Measurements from ENCODE around the gene RARA.

The RARA gene

DNA sequence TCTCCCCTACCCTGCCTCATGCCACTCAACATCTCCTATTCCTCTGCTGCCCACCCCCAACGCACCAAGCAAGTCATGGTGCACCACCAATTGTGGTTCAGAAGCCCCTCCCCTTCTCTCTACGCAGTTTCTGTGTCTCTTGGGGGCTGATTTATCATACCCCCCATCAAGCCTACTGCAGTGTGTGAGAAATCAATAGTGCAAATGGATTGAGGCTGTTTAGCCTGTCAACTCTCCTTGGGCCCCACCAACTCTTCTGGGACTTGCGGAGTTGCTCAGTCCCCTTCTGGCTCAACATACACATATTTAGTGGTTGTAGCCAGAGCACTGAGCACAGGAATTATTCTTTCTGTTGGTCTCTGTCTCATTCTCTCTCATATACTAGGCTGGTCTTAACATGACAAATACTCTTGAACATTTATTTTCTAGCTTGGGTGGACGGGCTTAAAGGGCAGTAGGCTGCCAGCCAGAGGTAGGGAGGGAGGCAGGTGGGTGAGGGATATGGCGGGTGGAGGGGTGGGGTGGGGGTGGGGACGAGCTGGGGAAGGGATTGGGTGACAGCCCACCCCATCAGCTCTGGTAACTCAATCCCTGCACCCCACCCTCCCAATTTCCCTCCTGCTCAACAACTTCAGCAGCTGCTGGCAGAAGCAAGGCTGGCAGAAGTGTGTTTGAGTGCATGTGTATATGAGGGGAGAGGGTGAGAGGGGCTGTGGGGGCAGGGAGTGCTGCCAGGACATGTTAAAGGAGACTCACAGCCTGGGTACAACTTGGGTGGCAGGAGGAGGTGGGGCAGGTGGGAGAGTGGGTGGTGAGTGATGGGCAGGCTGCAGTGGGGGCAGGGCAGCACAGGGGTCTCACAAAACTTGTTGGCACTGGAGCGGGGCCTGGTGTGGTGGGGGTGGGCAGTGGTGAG is 4.9 kb downstream of the RARA start:
- peak overlapping the region; percentile 91 for H3K27ac ChIP-seq
- no peak for DNase-seq (ENCODE audit: low read depth, low spot score)

DNA sequence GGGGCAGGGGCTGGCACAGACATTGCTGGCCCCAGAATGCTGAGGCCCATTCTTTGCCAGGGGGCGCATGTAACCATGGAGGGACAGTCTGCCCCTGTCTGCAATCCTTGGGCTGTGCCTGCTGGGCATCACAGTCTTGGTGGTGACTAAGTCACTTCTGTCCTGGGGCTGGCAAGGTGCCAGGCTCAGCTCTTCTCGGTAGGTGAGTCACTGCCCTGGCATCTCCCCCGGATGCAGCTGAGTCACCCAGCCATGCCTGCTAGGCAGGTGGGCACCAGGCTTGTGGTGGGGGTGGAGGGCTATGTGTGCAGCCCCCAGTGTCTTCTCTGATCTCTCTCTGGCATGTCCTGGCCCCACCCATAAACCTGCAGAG is 5.6 kb downstream of the RARA start:
- peak overlapping the region; percentile 91 for H3K27ac ChIP-seq

DNA sequence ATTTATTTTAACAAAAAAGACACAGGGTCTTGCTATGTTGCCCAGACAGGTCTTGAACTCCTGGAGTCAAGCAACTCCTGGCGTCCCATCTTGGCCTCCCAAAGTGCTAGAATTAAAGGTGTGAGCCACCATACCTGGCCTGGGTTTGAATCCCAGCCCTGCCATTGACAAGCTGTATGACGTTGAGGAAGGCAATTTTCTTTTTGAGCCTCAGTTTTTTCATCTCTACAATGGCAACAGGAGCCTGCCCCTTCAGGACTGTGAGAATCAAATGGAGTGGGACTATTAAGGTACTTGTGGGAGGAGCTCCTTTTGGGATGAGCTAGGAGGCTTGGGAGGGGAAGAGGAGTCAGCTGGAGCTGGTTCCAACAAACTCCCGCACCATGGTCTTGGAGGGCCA is 6.2 kb downstream of the RARA start:
- DNase-seq (ENCODE audit: low read depth, low spot score): no peak
- peak overlapping the region; percentile 91 for H3K27ac ChIP-seq

More for the DNA sequence above, 5.6 kb downstream of the RARA start:
- DNase-seq (ENCODE audit: low read depth, low spot score): peak; percentile 84

DNA sequence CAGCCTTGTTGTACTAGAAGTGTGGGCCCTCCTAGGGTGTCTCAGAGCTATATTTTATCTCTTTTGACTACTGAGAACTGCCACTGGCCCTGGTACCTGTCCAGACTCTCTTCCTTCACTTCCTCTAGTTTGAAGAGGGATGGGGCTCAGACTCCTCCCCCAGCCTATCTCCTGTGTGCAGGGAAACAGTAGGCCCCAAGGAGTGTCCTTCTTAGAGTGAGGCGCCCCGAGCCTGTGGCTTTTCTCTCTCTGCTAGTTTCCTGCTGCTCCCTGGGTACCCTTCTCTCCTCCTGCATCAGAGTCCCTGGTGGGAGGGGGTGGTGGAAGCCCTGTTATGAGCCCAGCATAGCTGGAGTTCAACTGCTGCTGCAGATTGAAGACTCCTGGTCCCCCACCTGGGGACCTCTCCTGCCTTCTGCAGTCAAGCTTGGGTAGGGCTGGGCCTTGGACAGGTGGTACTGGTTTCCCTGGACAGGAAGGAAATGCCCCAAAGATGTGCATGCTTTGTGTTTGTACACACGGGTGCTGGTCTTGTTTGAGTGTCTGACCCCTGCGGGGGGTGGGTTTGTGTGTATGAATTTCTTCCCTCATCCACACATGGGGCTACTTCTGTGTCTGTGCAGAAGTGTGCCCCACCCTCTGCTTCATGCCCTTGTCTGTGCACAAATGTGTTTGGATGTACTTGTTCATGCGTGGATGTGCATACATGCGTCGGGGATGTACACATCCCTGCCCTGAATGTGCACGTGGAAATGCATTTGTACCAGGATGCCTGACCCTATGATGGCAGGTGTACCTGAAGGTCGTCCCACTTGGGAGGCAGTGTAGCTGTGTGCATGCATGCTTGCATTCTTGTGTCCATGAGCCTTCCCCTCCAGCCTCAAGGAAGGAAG is 6.9 kb downstream of the RARA start:
- H3K27ac ChIP-seq: peak overlapping the region; percentile 91
- no peak for DNase-seq (ENCODE audit: low read depth, low spot score)

DNA sequence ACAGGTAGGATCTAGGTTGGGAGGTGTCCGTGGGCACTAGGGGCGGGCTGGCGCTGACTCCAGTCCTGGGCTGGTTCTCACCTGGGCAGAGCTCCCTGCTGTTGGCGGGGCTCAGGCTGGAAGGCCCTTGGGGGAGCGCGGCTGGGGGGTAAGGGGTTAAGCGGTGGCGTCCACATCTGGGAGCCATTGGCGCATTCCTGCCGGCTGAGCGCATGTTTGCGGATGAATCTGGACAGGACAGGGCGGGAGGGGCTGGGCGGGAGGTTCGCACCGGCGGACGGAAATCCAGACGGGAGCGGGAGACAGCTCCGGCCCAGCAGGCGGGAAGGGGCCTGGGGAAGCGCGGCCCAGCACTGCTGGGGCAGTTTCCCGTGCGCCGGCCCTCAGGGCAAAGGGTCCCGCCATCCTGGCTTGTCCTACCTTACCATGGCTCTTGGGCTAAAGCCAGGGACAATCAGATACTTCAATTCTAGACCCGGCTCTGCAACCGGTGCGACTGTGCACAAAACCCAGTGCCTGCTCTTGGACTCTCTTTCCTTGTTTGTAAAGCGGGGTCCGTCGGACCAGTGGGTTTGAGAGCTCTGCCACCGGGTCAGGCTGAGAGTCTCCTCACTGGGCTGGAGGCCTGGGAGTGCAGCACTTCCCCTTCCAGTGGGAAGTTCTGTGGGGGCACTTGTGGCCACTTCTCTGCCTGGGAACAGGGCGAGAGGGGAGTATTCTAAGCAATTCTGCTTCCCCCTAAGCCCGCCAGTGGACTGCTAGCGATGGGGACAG is 7.8 kb downstream of the RARA start:
- DNase-seq (ENCODE audit: low read depth, low spot score): no peak
- H3K27ac ChIP-seq: peak overlapping the region; percentile 91

DNA sequence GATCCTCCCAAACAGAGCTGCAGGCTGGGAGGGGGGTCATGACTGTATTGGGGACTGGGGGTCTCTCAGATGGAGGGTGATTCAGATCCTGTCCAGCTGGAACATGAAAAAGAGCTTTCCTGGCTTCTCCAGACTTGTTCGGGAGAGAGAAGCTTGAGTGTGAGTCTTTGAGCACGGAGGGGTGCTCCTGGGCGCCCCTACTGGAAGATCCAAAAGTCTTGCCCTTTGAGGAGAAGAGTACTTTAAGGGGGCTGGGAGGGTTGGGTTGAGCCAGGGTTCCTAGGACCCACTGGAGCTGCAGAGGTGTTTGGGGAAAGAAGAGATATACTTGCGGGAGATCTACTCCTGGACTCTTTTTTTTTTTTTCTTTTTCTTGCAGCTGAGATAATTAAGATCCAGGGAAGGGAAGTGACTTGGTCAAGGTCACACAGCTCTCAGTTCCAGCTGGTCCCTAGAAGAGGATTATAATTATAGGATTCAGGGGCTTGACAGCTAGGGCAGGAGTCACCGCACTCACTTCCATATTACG is 8.4 kb downstream of the RARA start:
- no peak for DNase-seq (ENCODE audit: low read depth, low spot score)
- peak overlapping the region; percentile 91 for H3K27ac ChIP-seq

DNA sequence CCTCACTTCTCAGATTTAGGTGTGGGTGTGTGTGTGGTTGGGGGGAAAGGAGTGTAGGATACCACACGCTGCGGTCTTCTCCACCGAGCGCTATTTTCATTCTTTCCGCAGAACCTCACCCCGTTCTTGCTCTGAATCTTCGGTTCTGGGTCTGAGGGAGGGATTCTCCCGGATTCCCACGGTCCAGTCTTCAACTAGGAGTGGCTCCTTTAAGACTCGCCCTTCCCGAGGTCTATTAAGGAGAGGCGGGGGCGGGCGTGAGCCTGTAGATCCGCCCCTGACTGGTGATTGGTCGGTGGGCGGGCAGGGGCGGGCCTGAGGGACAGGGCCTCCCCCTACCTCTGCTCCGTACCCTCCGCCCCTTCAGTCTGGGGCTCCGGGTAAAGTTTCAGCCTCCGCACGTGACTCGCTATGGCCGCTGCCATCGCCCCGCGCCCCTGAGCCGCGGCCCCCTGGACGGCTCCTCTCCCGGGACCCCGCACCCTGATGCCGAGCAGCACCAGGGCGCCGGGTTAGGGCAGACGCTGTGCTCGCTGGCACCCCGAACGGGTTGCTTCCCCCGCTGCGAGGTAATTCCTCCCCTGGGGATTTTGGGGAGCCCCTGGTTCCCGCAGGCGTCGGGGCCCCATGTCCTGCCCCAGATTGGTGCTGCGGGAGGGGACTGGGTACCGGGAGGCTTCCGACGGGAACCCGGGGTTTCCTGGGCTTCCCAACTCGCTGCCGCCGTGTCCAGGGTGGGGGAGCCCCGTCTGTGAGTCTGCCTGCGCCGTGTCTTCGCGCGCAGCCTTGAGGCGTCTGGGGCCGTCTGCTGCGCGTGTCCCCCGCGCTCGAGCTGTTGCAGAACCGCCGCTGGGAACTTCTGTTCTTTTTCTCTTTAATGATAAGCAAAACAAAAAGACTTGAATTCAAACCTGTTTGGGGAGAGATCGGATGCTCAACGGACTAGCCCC is 9.2 kb downstream of the RARA start:
- DNase-seq (ENCODE audit: low read depth, low spot score): peak; percentile 77
- peak overlapping the region; percentile 91 for H3K27ac ChIP-seq

DNA sequence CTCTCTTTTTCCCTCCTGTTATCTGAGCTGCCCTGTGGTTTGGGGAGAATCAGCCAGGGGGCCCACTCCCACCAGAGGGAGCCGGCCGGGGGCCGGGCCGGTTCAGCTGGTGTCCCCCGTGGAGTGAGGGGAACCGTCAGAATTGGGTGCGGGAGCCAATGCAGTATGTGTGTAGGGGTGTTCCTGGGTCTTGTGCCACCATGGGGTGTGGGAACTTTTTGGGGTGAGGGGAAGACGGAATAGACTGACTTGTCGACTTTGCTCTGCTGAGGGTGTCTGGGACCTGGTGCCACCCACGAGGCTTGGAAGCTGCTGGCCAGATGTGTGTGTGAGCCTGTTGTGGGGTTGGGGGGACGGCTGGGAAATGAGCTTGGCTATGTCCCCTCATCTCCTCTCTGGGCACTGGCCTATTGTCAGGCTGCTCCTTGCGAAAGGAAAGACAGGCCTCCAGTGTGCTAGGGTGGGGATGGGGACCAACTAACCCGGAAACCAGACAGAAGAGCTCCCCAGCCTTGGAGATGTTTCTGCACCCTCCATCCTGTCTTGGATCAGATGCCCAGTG is 9.9 kb downstream of the RARA start:
- no peak for DNase-seq (ENCODE audit: low read depth, low spot score)
- peak overlapping the region; percentile 91 for H3K27ac ChIP-seq

DNA sequence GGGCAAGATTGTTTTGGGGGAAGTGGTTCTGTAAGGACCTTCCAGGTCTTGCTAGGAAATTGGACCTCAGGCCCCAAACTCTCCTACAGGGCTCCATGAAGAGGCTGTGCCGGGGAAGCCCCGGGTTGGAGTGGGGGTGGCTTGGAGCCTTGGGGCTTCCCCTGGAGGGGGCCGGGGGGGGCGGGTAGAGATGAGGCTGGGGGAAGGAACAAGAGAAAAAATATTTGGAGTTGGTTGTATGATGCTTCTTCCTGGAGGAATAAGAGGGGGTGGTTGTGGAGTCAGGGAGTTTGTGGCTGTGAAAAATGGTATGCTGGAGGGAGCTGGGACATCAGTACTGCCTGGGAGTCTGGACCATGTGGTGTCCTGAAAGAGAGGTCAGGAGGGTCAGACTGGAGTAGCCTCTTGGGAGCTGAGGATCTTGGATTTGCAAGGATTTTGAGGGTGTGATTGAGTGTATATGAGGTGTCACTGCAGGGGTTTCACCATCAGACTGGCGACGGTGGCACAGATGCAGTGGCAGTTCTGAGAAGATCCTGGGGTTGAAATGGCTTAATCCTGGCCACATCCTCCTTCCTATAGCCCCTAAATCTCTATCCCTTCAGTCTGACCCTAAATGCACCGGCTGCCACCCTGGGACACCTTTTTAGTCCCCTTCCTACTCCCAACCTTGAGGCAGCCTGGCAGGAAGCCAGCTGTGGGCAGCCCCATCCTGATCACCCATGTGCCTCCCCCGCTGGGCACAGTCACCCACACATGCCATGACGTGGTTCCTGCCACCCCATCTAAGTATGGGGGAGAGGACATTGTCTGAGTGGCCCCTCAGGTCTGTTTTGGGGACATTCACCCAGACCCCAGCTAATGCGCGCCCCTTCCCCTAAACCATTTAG is 10.9 kb downstream of the RARA start:
- no peak for DNase-seq (ENCODE audit: low read depth, low spot score)
- no peak overlapping the region for H3K27ac ChIP-seq

DNA sequence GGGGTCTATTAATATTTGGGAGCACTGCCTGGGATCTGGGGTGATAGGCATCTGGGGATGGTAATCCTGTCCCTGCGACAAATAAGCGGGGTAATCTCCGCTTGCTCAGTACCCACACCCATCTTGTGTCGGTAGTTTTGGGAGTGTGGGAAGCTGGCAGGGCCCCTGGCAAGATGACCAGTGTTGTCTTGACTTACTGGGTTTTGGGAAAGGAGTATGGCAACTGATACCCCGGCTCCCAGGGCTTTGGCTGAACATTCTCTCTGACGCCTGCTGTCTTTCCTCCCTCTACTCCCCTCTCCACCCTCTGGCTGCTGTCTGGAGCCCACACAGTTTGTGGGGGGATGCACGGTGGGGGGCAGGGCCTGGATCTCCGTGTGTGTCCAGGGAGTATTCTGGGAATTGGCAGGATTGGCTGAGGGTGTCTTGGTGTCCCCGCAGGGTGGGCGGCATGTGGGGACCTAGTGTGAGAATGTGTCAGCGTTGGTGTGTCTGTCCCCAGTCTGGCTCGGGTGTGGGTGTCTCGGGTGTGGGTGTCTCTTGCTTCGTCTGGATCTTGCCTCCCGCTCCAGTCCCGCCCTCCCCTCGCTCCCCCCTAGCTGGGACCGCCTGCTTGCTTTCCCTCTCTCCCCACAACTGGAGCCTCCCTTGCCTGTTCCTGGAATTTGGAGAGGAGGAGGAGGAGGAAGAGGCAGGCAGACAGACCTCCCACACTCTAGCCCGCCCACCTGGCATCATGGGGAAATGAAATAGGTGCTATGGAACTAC is 12.0 kb downstream of the RARA start:
- no peak for DNase-seq (ENCODE audit: low read depth, low spot score)
- no peak overlapping the region for H3K27ac ChIP-seq

DNA sequence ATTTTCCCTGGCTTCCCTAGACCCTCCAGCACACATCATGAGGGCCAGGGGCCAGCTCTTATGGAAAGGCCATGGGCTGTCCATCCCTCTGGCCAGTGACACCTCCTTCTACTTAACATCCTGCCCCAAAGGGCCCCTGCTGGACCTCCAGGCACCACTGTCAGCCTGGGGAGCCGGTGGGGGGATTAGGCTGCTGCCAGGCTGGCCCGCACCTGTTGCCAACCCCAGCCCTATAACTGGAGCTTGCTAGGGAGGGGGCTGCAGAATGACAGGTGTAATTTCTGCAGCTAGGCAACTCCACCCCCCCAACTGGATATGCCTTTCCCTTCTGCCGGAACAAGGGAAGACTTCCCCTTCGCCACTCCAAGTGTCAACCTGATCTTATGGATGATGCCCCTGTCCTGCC is 12.5 kb downstream of the RARA start:
- no peak for DNase-seq (ENCODE audit: low read depth, low spot score)

DNA sequence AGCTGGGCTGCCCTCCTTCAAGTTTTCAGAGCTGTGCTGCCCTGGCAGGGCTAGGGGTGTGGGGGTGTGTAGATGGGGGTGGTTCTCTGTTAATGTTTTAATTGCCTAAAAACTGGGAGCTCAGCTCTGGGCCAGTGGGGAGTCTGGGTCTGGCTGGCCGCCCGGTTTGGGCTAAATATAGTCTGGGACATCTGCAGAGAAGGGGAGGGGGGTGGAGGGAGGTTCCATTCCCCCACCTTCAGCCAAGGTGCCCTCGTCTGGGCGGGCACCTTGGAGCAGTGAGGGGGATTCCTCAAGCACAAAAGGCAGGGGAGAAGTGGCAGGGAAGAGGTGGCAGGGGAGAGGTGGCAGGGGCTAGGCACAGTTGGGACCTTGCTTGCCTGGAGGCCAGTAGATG is 13.0 kb downstream of the RARA start:
- no peak for DNase-seq (ENCODE audit: low read depth, low spot score)
- H3K27ac ChIP-seq: peak overlapping the region; percentile 45

More for the DNA sequence above, 12.5 kb downstream of the RARA start:
- no peak overlapping the region for H3K27ac ChIP-seq

DNA sequence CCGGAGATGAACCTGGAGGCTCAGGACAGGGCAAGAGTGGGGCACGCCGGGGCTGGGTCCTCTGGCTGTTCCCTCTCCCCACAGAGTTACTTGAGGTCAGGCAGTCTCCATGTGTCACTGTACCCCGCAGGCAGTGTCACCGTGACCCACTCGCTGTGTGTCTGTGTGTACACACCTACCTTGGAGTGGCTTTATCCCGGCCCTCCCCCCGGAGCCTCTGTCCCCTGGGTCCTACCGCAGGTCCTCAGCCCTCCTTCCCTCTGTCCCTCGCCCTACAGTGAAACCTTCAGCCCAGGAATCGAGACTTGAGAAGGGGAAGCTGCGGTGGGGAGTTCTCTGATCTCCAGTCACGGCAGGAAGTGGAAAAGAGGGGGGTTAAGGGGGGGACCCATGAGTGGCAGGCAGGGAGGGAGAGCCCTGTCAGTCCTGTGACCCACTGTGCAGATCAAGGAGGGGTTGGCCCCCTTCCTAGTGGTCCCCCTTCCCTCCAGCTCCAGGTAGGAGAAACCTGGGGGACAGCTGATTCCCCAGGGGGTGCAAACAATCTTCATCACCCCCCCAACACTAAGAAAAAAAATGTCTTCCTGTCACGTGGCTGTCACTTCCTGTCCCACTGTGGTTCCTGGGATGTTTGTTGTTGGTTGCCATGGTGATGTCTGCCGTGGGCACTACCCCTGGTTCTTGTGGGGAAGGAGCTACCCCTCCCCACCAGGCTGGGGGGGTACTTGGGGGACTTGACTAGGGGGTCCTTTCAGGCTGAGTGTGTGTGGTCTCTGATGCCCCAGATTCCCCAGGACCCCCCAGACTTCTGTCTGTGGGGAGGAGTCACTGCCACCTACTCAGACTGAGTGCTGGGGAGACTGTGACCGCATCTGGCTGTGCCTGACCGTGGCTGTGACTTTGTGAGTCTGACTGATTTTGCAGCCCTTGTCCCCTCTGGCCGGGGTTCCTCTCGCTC is 13.7 kb downstream of the RARA start:
- no peak for DNase-seq (ENCODE audit: low read depth, low spot score)
- peak overlapping the region; percentile 45 for H3K27ac ChIP-seq

DNA sequence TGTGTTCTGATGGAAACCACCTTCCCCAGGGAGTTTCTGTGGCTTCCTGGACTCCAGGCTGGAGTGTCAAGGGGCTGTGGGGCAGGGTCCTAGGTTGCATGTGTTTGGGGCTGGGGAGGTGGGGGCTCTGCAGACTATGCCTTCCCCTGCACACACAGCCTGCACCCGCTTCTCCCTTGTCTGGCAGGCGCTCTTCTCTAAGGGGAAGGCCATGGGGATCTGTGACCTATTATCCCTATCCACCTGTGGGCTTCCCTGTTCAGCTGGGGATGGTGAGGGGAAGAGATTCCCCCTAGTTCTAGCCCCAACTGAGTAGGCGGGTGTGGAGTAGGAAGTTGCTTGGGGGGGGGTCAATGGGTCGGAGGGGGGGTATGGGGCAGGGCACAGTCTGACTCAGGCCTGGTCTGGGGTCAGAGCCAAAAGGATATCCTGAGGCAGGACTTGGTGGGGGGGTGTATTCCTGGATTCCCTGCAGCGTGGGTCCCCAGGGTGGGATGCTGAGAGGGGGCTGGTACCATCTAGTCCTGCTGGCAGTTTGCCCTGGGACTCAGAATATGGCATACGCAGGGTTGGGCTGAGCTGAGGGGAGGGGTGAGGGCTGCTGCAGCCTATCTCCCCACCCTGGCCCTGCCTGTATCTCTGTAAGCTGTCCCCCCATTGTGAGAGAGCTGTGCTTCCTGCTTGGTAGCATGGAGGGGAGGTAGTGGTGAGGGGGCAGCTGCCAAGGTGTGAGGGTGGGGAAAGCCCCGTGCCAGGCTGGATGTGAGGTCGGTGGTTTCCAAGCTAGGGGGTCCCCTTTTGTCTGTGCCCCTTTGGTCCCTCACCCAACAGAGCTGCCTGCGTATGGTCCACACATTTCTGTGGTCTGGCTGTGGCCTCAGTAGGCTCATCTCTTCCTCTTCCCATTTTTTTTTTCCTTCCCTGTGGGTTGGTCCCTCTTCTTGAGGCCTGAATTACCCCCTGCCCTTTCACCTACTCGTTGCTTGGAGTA is 14.7 kb downstream of the RARA start:
- peak overlapping the region; percentile 45 for H3K27ac ChIP-seq
- no peak for DNase-seq (ENCODE audit: low read depth, low spot score)

Data from epithelial cell of prostate (primary cell).